GM18498 (cell line): ENCODE results near the gene TM9SF2.

Experiments
- ATAC-seq: cut with Tn5 transposase; IDR thresholded peaks from one replicate; pipeline ENCODE4 v1.9.1; 2021; ENCODE audit warnings: mild to moderate bottlenecking, moderate library complexity; ENCODE audit not compliant: unreplicated experiment

The TM9SF2 gene

GRCh38 chr13:99575376-99576120 lies 74.3 kb downstream of the TM9SF2 start:
- no peak for ATAC-seq

GRCh38 chr13:99577934-99578917 lies 77.0 kb downstream of the TM9SF2 start:
- ATAC-seq: no peak

- no peak for ATAC-seq
Observed at GRCh38 chr13:99580500-99581268, 79.4 kb downstream of the TM9SF2 start.

- no peak for ATAC-seq
Observed at GRCh38 chr13:99582511-99582910, 81.2 kb downstream of the TM9SF2 start.

GRCh38 chr13:99585609-99586008 lies 84.3 kb downstream of the TM9SF2 start:
- ATAC-seq: no peak

GRCh38 chr13:99587021-99587420 lies 85.7 kb downstream of the TM9SF2 start:
- ATAC-seq: no peak

- no peak for ATAC-seq
Observed at GRCh38 chr13:99587893-99588606, 86.8 kb downstream of the TM9SF2 start.

GRCh38 chr13:99589575-99589974 lies 88.3 kb downstream of the TM9SF2 start:
- ATAC-seq: no peak

GRCh38 chr13:99590519-99591011 lies 89.3 kb downstream of the TM9SF2 start:
- ATAC-seq: no peak

GRCh38 chr13:99596180-99596579 lies 94.9 kb downstream of the TM9SF2 start:
- ATAC-seq: no peak

- no peak for ATAC-seq
Observed at GRCh38 chr13:99600318-99600717, 99.0 kb downstream of the TM9SF2 start.

- ATAC-seq: no peak
Observed at GRCh38 chr13:99601535-99601934, 100.3 kb downstream of the TM9SF2 start.

- no peak for ATAC-seq
Observed at GRCh38 chr13:99604636-99605035, 103.4 kb downstream of the TM9SF2 start.

- ATAC-seq: peak; percentile 68
Observed at GRCh38 chr13:99605420-99606323, 104.4 kb downstream of the TM9SF2 start.

GRCh38 chr13:99606324-99607066 lies 105.2 kb downstream of the TM9SF2 start, which contains the start of gene CLYBL:
Gene CLYBL, plus strand, starts transcription at chr13:99606690.
- ATAC-seq: peak; percentile 84

- ATAC-seq: no peak
Observed at GRCh38 chr13:99608345-99608744, 107.1 kb downstream of the TM9SF2 start.

- ATAC-seq: no peak
Observed at GRCh38 chr13:99610702-99611289, 109.5 kb downstream of the TM9SF2 start.
